ENCODE measurements around the gene PRSS36. TPM values are rescaled to one million over a fixed set of nuclear protein-coding genes. Genes with fewer than 3 reads are reported as not detected.
A peak's percentile ranks its signal among the peaks of the same experiment; 100 is the strongest.

Gene PRSS36
- total RNA-seq, 1 experiment from 2014 or later = 4.1 TPM

DNA sequence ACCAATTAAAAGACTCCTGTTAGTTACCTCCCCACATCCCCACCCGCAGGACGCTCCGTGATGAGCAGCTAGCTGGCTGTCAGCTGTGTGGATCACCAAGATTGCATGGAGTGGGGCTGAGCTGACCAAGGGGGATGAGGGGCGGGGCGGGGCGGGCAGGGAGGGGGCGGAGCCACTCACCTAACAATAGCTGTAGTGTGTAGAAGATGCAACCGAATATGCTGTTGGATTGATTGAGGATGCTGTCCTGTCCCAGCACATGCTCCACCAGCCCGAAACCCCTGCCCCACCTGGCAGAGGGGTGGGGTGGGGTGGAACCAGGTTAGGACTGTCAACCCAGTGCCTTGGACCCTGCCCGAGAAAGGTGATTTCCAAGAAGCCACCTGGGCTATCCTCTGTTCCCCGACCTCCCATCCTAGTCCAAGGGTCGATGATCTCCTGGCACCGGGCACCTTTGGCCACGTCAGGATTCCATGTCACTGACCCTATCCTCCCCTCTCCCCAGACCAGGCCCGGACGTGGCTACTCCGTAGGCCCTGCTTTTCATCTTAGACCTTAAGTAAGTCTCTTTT is 56.6 kb downstream of the PRSS36 start:
- TF ChIP-seq EZH2 (IDR thresholded peaks at IDR 0.05; ENCODE audit: low read depth) = no peak
- TF ChIP-seq, protein P1, sequence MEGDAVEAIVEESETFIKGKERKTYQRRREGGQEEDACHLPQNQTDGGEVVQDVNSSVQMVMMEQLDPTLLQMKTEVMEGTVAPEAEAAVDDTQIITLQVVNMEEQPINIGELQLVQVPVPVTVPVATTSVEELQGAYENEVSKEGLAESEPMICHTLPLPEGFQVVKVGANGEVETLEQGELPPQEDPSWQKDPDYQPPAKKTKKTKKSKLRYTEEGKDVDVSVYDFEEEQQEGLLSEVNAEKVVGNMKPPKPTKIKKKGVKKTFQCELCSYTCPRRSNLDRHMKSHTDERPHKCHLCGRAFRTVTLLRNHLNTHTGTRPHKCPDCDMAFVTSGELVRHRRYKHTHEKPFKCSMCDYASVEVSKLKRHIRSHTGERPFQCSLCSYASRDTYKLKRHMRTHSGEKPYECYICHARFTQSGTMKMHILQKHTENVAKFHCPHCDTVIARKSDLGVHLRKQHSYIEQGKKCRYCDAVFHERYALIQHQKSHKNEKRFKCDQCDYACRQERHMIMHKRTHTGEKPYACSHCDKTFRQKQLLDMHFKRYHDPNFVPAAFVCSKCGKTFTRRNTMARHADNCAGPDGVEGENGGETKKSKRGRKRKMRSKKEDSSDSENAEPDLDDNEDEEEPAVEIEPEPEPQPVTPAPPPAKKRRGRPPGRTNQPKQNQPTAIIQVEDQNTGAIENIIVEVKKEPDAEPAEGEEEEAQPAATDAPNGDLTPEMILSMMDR (conservative IDR thresholded peaks at IDR 0.05) = no peak
- BruUV-seq (replicated peaks) = no TSS peak
- H3K79me2 ChIP-seq (ENCODE audit: low read depth) = peaks cover 4% of the 10 kb centered on the region; the same call in 1 of the 2 replicates
- peak overlapping the region; percentile 71; the same call in 1 of the 2 replicates for H3K4me3 ChIP-seq
- no peak overlapping the region for H3K27ac ChIP-seq
- no peaks in the 10 kb centered on the region for H3K27me3 ChIP-seq (ENCODE audit: insufficient read depth, low read depth)
- H3F3A ChIP-seq (ENCODE audit: insufficient read depth, low read depth) = peaks cover 20% of the 10 kb centered on the region
- no peaks in the 10 kb centered on the region for H3K36me3 ChIP-seq (ENCODE audit: low read depth)
- intact Hi-C loops (cut with micrococcal nuclease; ENCODE audit: unreplicated experiment) = loop anchor here (10.0 kb wide), 1 partner anchor 292 kb away; no protein-coding TSS in a partner anchor
- POLR2A ChIA-PET (ENCODE audit: unreplicated experiment) = no interaction called here
- CTCF ChIA-PET = interaction anchor here (1.1 to 1.5 kb wide), 2 partner anchors 108 kb away, joined by 3 to 5 read pairs; partner anchors contain the start of gene HSD3B7
- H2AFZ ChIP-seq = no peak overlapping the region
- DNase-seq = peak in 1 of 2 experiments; percentile 28
- no peaks in the 10 kb centered on the region for H3K9me2 ChIP-seq (ENCODE audit: insufficient read depth)
- no peaks in the 10 kb centered on the region for H3K9me3 ChIP-seq (ENCODE audit: insufficient read depth, low read depth)
- H4K20me1 ChIP-seq (ENCODE audit: insufficient read depth) = no peaks in the 10 kb centered on the region
- H3K4me1 ChIP-seq (replicated peaks; ENCODE audit: insufficient read depth) = 0 out of 2 replicates have a peak, but pooled peaks cover 3% of the 10 kb centered on the region
- peak overlapping the region; percentile 90 for H3K4me2 ChIP-seq

DNA sequence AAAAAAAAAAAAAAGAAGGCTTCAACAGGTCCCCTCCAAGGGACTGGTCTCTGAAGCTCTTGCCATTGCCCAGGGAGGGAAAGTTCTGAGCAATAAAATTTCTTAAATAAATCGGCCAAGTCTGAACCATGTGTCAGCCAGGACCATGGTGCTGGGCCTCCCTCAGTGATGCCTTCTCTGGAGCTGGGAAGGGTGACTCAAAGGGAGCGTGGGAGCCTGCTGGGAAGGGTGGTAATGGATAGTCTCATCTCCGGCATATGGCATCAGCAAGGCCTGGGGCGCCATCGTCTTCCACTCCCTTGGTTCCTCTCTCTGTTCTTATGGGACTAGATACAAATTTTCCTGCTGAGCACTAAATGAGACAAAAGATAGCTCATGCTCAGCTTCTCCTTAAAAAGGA is 57.5 kb downstream of the PRSS36 start:
- no peaks in the 10 kb centered on the region for H4K20me1 ChIP-seq (ENCODE audit: insufficient read depth)
- peaks cover 4% of the 10 kb centered on the region; the same call in 1 of the 2 replicates for H3K79me2 ChIP-seq (ENCODE audit: low read depth)
- no peak overlapping the region for H3K27ac ChIP-seq
- no peak for DNase-seq
- no peaks in the 10 kb centered on the region for H3K27me3 ChIP-seq (ENCODE audit: insufficient read depth, low read depth)
- no TSS peak for BruUV-seq (replicated peaks)
- no peaks in the 10 kb centered on the region for H3K9me3 ChIP-seq (ENCODE audit: insufficient read depth, low read depth)
- intact Hi-C loops (cut with micrococcal nuclease; ENCODE audit: unreplicated experiment) = loop anchor here (10.0 kb wide), 1 partner anchor 292 kb away; no protein-coding TSS in a partner anchor
- H2AFZ ChIP-seq = no peak overlapping the region
- ChIA-PET CTCF (interaction anchor here (0.6 to 1.1 kb wide), 3 partner anchors 41 to 199 kb away, joined by 3 to 4 read pairs (median 3); partner anchors contain the start of gene BCL7C), POLR2A (ENCODE audit: unreplicated experiment) (interaction anchor here (0.9 kb wide), 1 partner anchor 10 kb away, joined by 8 read pairs; no protein-coding TSS in a partner anchor)
- H3K36me3 ChIP-seq (ENCODE audit: low read depth) = no peaks in the 10 kb centered on the region
- H3K4me2 ChIP-seq = no peak overlapping the region
- TF ChIP-seq EZH2 (IDR thresholded peaks at IDR 0.05; ENCODE audit: low read depth) = no peak
- TF ChIP-seq, protein P1 (conservative IDR thresholded peaks at IDR 0.05) = no peak
- H3K4me1 ChIP-seq (replicated peaks; ENCODE audit: insufficient read depth) = 0 out of 2 replicates have a peak, but pooled peaks cover 3% of the 10 kb centered on the region
- peaks cover 17% of the 10 kb centered on the region for H3F3A ChIP-seq (ENCODE audit: insufficient read depth, low read depth)
- H3K4me3 ChIP-seq = no peak overlapping the region
- no peaks in the 10 kb centered on the region for H3K9me2 ChIP-seq (ENCODE audit: insufficient read depth)

DNA sequence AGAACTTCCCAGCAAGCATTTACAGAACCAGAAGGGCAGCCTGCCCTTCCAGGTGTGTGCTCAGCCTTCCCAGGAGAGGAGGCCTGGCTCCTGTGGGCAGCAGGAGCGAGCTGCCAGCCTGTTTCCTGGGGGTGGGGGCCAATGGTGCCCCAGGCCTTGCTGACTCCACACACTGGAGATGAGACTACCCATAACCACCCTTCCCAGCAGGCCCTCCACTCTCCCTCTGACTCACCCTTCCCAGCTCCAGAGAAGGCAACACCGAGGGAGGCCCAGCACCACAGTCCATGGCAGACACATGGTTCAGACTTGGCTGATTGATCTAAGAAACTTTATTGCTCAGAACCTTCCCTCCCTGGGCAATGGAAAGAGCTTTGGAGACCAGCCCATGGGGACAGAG is 59.3 kb downstream of the PRSS36 start:
- H3K4me2 ChIP-seq = no peak overlapping the region
- no peak overlapping the region for H3K27ac ChIP-seq
- no peaks in the 10 kb centered on the region for H3K27me3 ChIP-seq (ENCODE audit: insufficient read depth, low read depth)
- no TSS peak for BruUV-seq (replicated peaks)
- ChIA-PET POLR2A (ENCODE audit: unreplicated experiment) (no interaction called here), CTCF (no interaction called here)
- intact Hi-C loops (cut with micrococcal nuclease; ENCODE audit: unreplicated experiment) = loop anchor here (10.0 kb wide), 1 partner anchor 294 kb away; no protein-coding TSS in a partner anchor
- H3K4me3 ChIP-seq = no peak overlapping the region
- no peak overlapping the region for H2AFZ ChIP-seq
- no peaks in the 10 kb centered on the region for H4K20me1 ChIP-seq (ENCODE audit: insufficient read depth)
- DNase-seq = peak in 1 of 2 experiments; percentile 31
- H3K4me1 ChIP-seq (replicated peaks; ENCODE audit: insufficient read depth) = 0 out of 2 replicates have a peak, but pooled peaks cover 3% of the 10 kb centered on the region
- TF ChIP-seq, protein P1 (conservative IDR thresholded peaks at IDR 0.05) = no peak
- no peak for TF ChIP-seq EZH2 (IDR thresholded peaks at IDR 0.05; ENCODE audit: low read depth)
- H3K36me3 ChIP-seq (ENCODE audit: low read depth) = no peaks in the 10 kb centered on the region
- H3K79me2 ChIP-seq (ENCODE audit: low read depth) = peaks cover 4% of the 10 kb centered on the region; the same call in 1 of the 2 replicates
- H3K9me3 ChIP-seq (ENCODE audit: insufficient read depth, low read depth) = no peaks in the 10 kb centered on the region
- peaks cover 15% of the 10 kb centered on the region for H3F3A ChIP-seq (ENCODE audit: insufficient read depth, low read depth)
- no peaks in the 10 kb centered on the region for H3K9me2 ChIP-seq (ENCODE audit: insufficient read depth)

All from PC-9 (cell line).